Hepatic stellate cell (primary cell): ENCODE measurements around the gene CD3E.
"Not testable (repeated sequence)": the region's sequence is repeated elsewhere in the genome, so short reads cannot be mapped to it uniquely, and the experiment has no call there.

ENCODE experiments used
- DNase-seq: peaks from one replicate; pipeline ENCODE4 v3.0.0; 2011; ENCODE audit warnings: low spot score

Gene CD3E

GRCh38 chr11:118291477-118292135 is 12.9 kb upstream of the CD3E start:
- no peak for DNase-seq

- no peak for DNase-seq
These were observed 10.5 kb upstream of the CD3E start for GRCh38 chr11:118294053-118294452.

- DNase-seq = no peak
These were observed 9.3 kb upstream of the CD3E start for GRCh38 chr11:118295199-118295598.

GRCh38 chr11:118295815-118296454 is 8.6 kb upstream of the CD3E start:
- DNase-seq = no peak

GRCh38 chr11:118301600-118302195 is 2.8 kb upstream of the CD3E start:
- no peak for DNase-seq

- no peak for DNase-seq
These were observed 333 bp upstream of the CD3E start for GRCh38 chr11:118304227-118304567.

- DNase-seq = no peak
These were observed 1.2 kb downstream of the CD3E start for GRCh38 chr11:118305726-118306125.

GRCh38 chr11:118306556-118306955 is 2.0 kb downstream of the CD3E start:
- no peak for DNase-seq

- DNase-seq = not testable (repeated sequence)
These were observed 4.5 kb downstream of the CD3E start for GRCh38 chr11:118308995-118309528.

- no peak for DNase-seq
These were observed 5.7 kb downstream of the CD3E start for GRCh38 chr11:118310271-118310670.

- no peak for DNase-seq
These were observed 6.4 kb downstream of the CD3E start for GRCh38 chr11:118310781-118311485.

GRCh38 chr11:118311518-118311917 is 7.0 kb downstream of the CD3E start:
- no peak for DNase-seq

GRCh38 chr11:118312328-118312727 is 7.8 kb downstream of the CD3E start:
- DNase-seq = no peak

GRCh38 chr11:118313242-118313641 is 8.7 kb downstream of the CD3E start:
- DNase-seq = no peak

- DNase-seq = no peak
These were observed 10.5 kb downstream of the CD3E start for GRCh38 chr11:118314988-118315411.

GRCh38 chr11:118318124-118318523 is 13.6 kb downstream of the CD3E start:
- no peak for DNase-seq

GRCh38 chr11:118318581-118319336 is 14.2 kb downstream of the CD3E start:
- no peak for DNase-seq

- DNase-seq = no peak
These were observed 14.8 kb downstream of the CD3E start for GRCh38 chr11:118319337-118319707.

- no peak for DNase-seq
These were observed 16.0 kb downstream of the CD3E start for GRCh38 chr11:118320515-118320914.

GRCh38 chr11:118321386-118322082 is 17.0 kb downstream of the CD3E start:
- no peak for DNase-seq

- DNase-seq = no peak
These were observed 18.2 kb downstream of the CD3E start for GRCh38 chr11:118322721-118323120.
